ENCODE data around the gene CHN2. TPM values are rescaled to one million over a fixed set of nuclear protein-coding genes. Genes with fewer than 3 reads are reported as not detected.

CHN2 gene
- total RNA-seq, 2 experiments from 2014 or later: 10.1 to 12.6 TPM

GRCh38 chr7:29370531-29371314 lies 176.1 kb downstream of the CHN2 start:
- Mint-ChIP-seq H3K4me1 (peaks cover 2% of the 10 kb centered on the region), H3K27ac (no peak overlapping the region), H3K4me3 (no peak overlapping the region), H3K27me3 (no peaks in the 10 kb centered on the region), H3K36me3 (no peaks in the 10 kb centered on the region), H3K9me3 (ENCODE audit: low read depth) (no peaks in the 10 kb centered on the region)
- CTCF ChIA-PET: interaction anchor here (1.0 kb wide), 1 partner anchor 180 kb away, joined by 3 read pairs; no protein-coding TSS in a partner anchor
- DNase-seq (no peak), ATAC-seq (no peak)

GRCh38 chr7:29371472-29371871 lies 176.9 kb downstream of the CHN2 start:
- no peaks in the 10 kb centered on the region for H3K9me3 Mint-ChIP-seq (ENCODE audit: low read depth)
- no peaks in the 10 kb centered on the region for H3K27me3 Mint-ChIP-seq
- peaks cover 2% of the 10 kb centered on the region for H3K4me1 Mint-ChIP-seq
- no peak overlapping the region for H3K27ac Mint-ChIP-seq
- CTCF ChIA-PET: no interaction called here
- no peaks in the 10 kb centered on the region for H3K36me3 Mint-ChIP-seq
- no peak overlapping the region for H3K4me3 Mint-ChIP-seq
- DNase-seq (no peak), ATAC-seq (no peak)

- ATAC-seq: no peak
- Mint-ChIP-seq H3K4me3 (no peak overlapping the region), H3K36me3 (no peaks in the 10 kb centered on the region), H3K9me3 (ENCODE audit: low read depth) (no peaks in the 10 kb centered on the region), H3K27me3 (no peaks in the 10 kb centered on the region), H3K27ac (no peak overlapping the region), H3K4me1 (peaks cover 2% of the 10 kb centered on the region)
- CTCF ChIA-PET: no interaction called here
- DNase-seq: no peak
Measured at GRCh38 chr7:29372351-29373090, 177.9 kb downstream of the CHN2 start.

- H3K4me1 Mint-ChIP-seq: no peaks in the 10 kb centered on the region
- H3K4me3 Mint-ChIP-seq: no peak overlapping the region
- H3K27ac Mint-ChIP-seq: no peak overlapping the region
- no peaks in the 10 kb centered on the region for H3K9me3 Mint-ChIP-seq (ENCODE audit: low read depth)
- no peak for ATAC-seq
- no peaks in the 10 kb centered on the region for H3K27me3 Mint-ChIP-seq
- no peaks in the 10 kb centered on the region for H3K36me3 Mint-ChIP-seq
- CTCF ChIA-PET: no interaction called here
- DNase-seq: no peak
Measured at GRCh38 chr7:29375641-29376562, 181.3 kb downstream of the CHN2 start.

- CTCF ChIA-PET: no interaction called here
- H3K9me3 Mint-ChIP-seq (ENCODE audit: low read depth): no peaks in the 10 kb centered on the region
- no peaks in the 10 kb centered on the region for H3K36me3 Mint-ChIP-seq
- H3K27ac Mint-ChIP-seq: no peak overlapping the region
- no peak for ATAC-seq
- no peak overlapping the region for H3K4me3 Mint-ChIP-seq
- DNase-seq: no peak
- H3K27me3 Mint-ChIP-seq: no peaks in the 10 kb centered on the region
- no peaks in the 10 kb centered on the region for H3K4me1 Mint-ChIP-seq
Measured at GRCh38 chr7:29377718-29378117, 183.1 kb downstream of the CHN2 start.

GRCh38 chr7:29379551-29379950 lies 185.0 kb downstream of the CHN2 start:
- H3K4me1 Mint-ChIP-seq: no peaks in the 10 kb centered on the region
- no peak overlapping the region for H3K27ac Mint-ChIP-seq
- H3K9me3 Mint-ChIP-seq (ENCODE audit: low read depth): no peaks in the 10 kb centered on the region
- H3K4me3 Mint-ChIP-seq: no peak overlapping the region
- CTCF ChIA-PET: no interaction called here
- ATAC-seq: no peak
- no peak for DNase-seq
- H3K27me3 Mint-ChIP-seq: no peaks in the 10 kb centered on the region
- H3K36me3 Mint-ChIP-seq: no peaks in the 10 kb centered on the region

GRCh38 chr7:29381206-29382094 lies 186.9 kb downstream of the CHN2 start:
- H3K36me3 Mint-ChIP-seq: no peaks in the 10 kb centered on the region
- H3K4me1 Mint-ChIP-seq: no peaks in the 10 kb centered on the region
- DNase-seq: no peak
- no peak for ATAC-seq
- no peak overlapping the region for H3K4me3 Mint-ChIP-seq
- H3K27me3 Mint-ChIP-seq: no peaks in the 10 kb centered on the region
- no peak overlapping the region for H3K27ac Mint-ChIP-seq
- no peaks in the 10 kb centered on the region for H3K9me3 Mint-ChIP-seq (ENCODE audit: low read depth)
- CTCF ChIA-PET: no interaction called here

- H3K36me3 Mint-ChIP-seq: no peaks in the 10 kb centered on the region
- no peaks in the 10 kb centered on the region for H3K27me3 Mint-ChIP-seq
- DNase-seq (no peak), ATAC-seq (no peak)
- no peak overlapping the region for H3K4me3 Mint-ChIP-seq
- no peak overlapping the region for H3K27ac Mint-ChIP-seq
- no peaks in the 10 kb centered on the region for H3K9me3 Mint-ChIP-seq (ENCODE audit: low read depth)
- CTCF ChIA-PET: no interaction called here
- no peaks in the 10 kb centered on the region for H3K4me1 Mint-ChIP-seq
Measured at GRCh38 chr7:29384277-29384676, 189.7 kb downstream of the CHN2 start.

GRCh38 chr7:29385214-29385814 lies 190.7 kb downstream of the CHN2 start:
- Mint-ChIP-seq H3K4me3 (no peak overlapping the region), H3K4me1 (no peaks in the 10 kb centered on the region), H3K27ac (no peak overlapping the region), H3K27me3 (no peaks in the 10 kb centered on the region), H3K9me3 (ENCODE audit: low read depth) (no peaks in the 10 kb centered on the region), H3K36me3 (no peaks in the 10 kb centered on the region)
- no peak for ATAC-seq
- DNase-seq: no peak
- CTCF ChIA-PET: no interaction called here

GRCh38 chr7:29386196-29386765 lies 191.7 kb downstream of the CHN2 start:
- Mint-ChIP-seq H3K36me3 (no peaks in the 10 kb centered on the region), H3K27me3 (no peaks in the 10 kb centered on the region), H3K9me3 (ENCODE audit: low read depth) (no peaks in the 10 kb centered on the region), H3K4me1 (no peaks in the 10 kb centered on the region), H3K27ac (no peak overlapping the region), H3K4me3 (no peak overlapping the region)
- CTCF ChIA-PET: no interaction called here
- DNase-seq: no peak
- no peak for ATAC-seq

- no peak overlapping the region for H3K4me3 Mint-ChIP-seq
- no peaks in the 10 kb centered on the region for H3K4me1 Mint-ChIP-seq
- CTCF ChIA-PET: no interaction called here
- H3K27me3 Mint-ChIP-seq: no peaks in the 10 kb centered on the region
- DNase-seq (no peak), ATAC-seq (no peak)
- H3K36me3 Mint-ChIP-seq: no peaks in the 10 kb centered on the region
- no peaks in the 10 kb centered on the region for H3K9me3 Mint-ChIP-seq (ENCODE audit: low read depth)
- no peak overlapping the region for H3K27ac Mint-ChIP-seq
Measured at GRCh38 chr7:29391262-29391661, 196.7 kb downstream of the CHN2 start.

- CTCF ChIA-PET: no interaction called here
- Mint-ChIP-seq H3K4me3 (no peak overlapping the region), H3K36me3 (no peaks in the 10 kb centered on the region), H3K9me3 (ENCODE audit: low read depth) (no peaks in the 10 kb centered on the region), H3K27ac (no peak overlapping the region), H3K27me3 (no peaks in the 10 kb centered on the region), H3K4me1 (peaks cover 5% of the 10 kb centered on the region)
- ATAC-seq (no peak), DNase-seq (no peak)
Measured at GRCh38 chr7:29394321-29394720, 199.7 kb downstream of the CHN2 start.

Data from activated CD8-positive, alpha-beta memory T cell treated with anti-CD3 and anti-CD28 coated beads, Interleukin-2, amount 10 ng/mL, durations not matched to agents 7 days and 5 days (primary cell).